ENCODE results near the gene MBTPS1. TPM values are rescaled to one million over a fixed set of nuclear protein-coding genes. Genes with fewer than 3 reads are reported as not detected.
A peak's percentile ranks its signal among the peaks of the same experiment; 100 is the strongest.

The MBTPS1 gene
- total and polyA plus RNA-seq, 9 of the 15 experiments (the other 6 are each of a cell fraction or from before 2014, with no cell fraction given): 2.8 to 57.6 (median 43.8) TPM

GRCh38 chr16:84081446-84081989 is 35.2 kb downstream of the MBTPS1 start:
- WGBS (ENCODE audit: insufficient coverage, low coverage, missing lambda C conversion rate): 78% methylated on average over 14 of the region's 14 CpGs
- POLR2A ChIA-PET: interaction anchor here (0.7 to 1.1 kb wide), 2 partner anchors 10 to 128 kb away, joined by 4 read pairs; no protein-coding TSS in a partner anchor
- no peak for DNase-seq (ENCODE audit: extremely low read depth in 1 of 4, low spot score in 3 of 4)
- no peaks in the 10 kb centered on the region for H3K9me1 ChIP-seq (ENCODE audit: control insufficient read depth, insufficient read depth, low read length)
- no peaks in the 10 kb centered on the region for H3K79me2 ChIP-seq (ENCODE audit: control insufficient read depth, insufficient read depth, low read length)
- H3K9ac ChIP-seq (ENCODE audit: insufficient read depth in 1 of 2, low read depth in 2 of 2, low read length in 2 of 2): no peak overlapping the region
- no peak for ATAC-seq
- no peak for FAIRE-seq
- no peaks in the 10 kb centered on the region for H4K20me1 ChIP-seq (replicated peaks; ENCODE audit: control insufficient read depth, insufficient read depth, low read length)
- H3K4me2 ChIP-seq (ENCODE audit: insufficient read depth, low read length): no peak overlapping the region
- no peak overlapping the region for H2AFZ ChIP-seq (ENCODE audit: low read depth, low read length)
- no peaks in the 10 kb centered on the region for H3K9me3 ChIP-seq (replicated peaks; ENCODE audit: control insufficient read depth, insufficient read depth, low read depth, low read length)
- H3K36me3 ChIP-seq (ENCODE audit: control insufficient read depth, insufficient read depth, low read length): peaks cover 81% of the 10 kb centered on the region
- intact Hi-C loops (cut with micrococcal nuclease): loop anchor here (10.0 kb wide), 1 partner anchor 403 kb away; no protein-coding TSS in a partner anchor
- CTCF ChIA-PET (ENCODE audit: low intra/inter-chr PET ratio): no interaction called here
- BruUV-seq (replicated peaks): no TSS peak
- no peaks in the 10 kb centered on the region for H3K27me3 ChIP-seq (ENCODE audit: control insufficient read depth in 2 of 2, insufficient read depth in 2 of 2, low read length in 2 of 2)
- in situ Hi-C loops (cut with MboI): loop anchor here (5.0 kb wide), 1 partner anchor 86 kb away; no protein-coding TSS in a partner anchor
- peaks cover 0 to 3% of the 10 kb centered on the region in 2 experiments; a peak in 1 of 5 replicates for H3K4me1 ChIP-seq (replicated peaks in 1 of 2; ENCODE audit: control insufficient read depth in 2 of 2, insufficient read depth in 2 of 2, low read length in 2 of 2)
- no peak overlapping the region for H3K27ac ChIP-seq (ENCODE audit: extremely low read depth, low read depth, low read length)
- H3K4me3 ChIP-seq: no peak overlapping the region
- TF ChIP-seq MIER1 (IDR thresholded peaks at IDR 0.05; ENCODE audit: low read depth): no peak
- no peak for TF ChIP-seq HDGF (IDR thresholded peaks at IDR 0.05)
- no peak for TF ChIP-seq MYC (IDR thresholded peaks at IDR 0.05; ENCODE audit: low read depth, low read length)
- TF ChIP-seq MYC (CRISPR knock-in tag; IDR thresholded peaks at IDR 0.05; ENCODE audit: borderline replicate concordance, low read depth): no peak
- no peak for TF ChIP-seq ZNF780A (CRISPR knock-in tag; IDR thresholded peaks at IDR 0.05)
- no peak for TF ChIP-seq YY1 (IDR thresholded peaks at IDR 0.05; ENCODE audit: borderline replicate concordance in 1 of 3, control insufficient read depth in 1 of 3, extremely low read depth in 1 of 3, insufficient read depth in 3 of 3, insufficient read length in 1 of 3, insufficient replicate concordance in 2 of 3, low read depth in 1 of 3, low read length in 2 of 3)
- TF ChIP-seq FOSL1 (tag; conservative IDR thresholded peaks at IDR 0.05): no peak
- no peak for TF ChIP-seq GATAD2B (IDR thresholded peaks at IDR 0.05; ENCODE audit: borderline replicate concordance)
- TF ChIP-seq NR0B1 (IDR thresholded peaks at IDR 0.05; ENCODE audit: partially characterized antibody): no peak
- no peak for TF ChIP-seq PYGO2 (tag; IDR thresholded peaks at IDR 0.05)
- TF ChIP-seq MAFK (IDR thresholded peaks at IDR 0.05; ENCODE audit: low read length): 0 out of 2 replicates have a peak, but pooled peaks have one; percentile 60
- no peak for TF ChIP-seq SAFB2 (IDR thresholded peaks at IDR 0.05; ENCODE audit: borderline replicate concordance, low read depth, low read length, severe bottlenecking)
- no peak for TF ChIP-seq PREB (CRISPR knock-in tag; IDR thresholded peaks at IDR 0.05)
- TF ChIP-seq ZNF316 (IDR thresholded peaks at IDR 0.05): peak; percentile 83
- TF ChIP-seq SLC30A9 (CRISPR knock-in tag; IDR thresholded peaks at IDR 0.05): no peak
- TF ChIP-seq SNRNP70 (optimal IDR thresholded peaks at IDR 0.05; ENCODE audit: low read depth, low read length): no peak
- peak; percentile 73; the same call in 1 of the 2 replicates for TF ChIP-seq C11orf30 (IDR thresholded peaks at IDR 0.05; ENCODE audit: low read depth)
- TF ChIP-seq ZNF707 (CRISPR knock-in tag; conservative IDR thresholded peaks at IDR 0.05): no peak
- no peak for TF ChIP-seq SIRT6 (IDR thresholded peaks at IDR 0.05; ENCODE audit: low read depth, low read length)
- TF ChIP-seq MAFF (IDR thresholded peaks at IDR 0.05; ENCODE audit: low read length): peak; percentile 71
